Muscle of arm (tissue), 12 donors: ENCODE data around the gene NOXA1. TPM values are rescaled to one million over a fixed set of nuclear protein-coding genes. Genes with fewer than 3 reads are reported as not detected.

Experiments
- DNase-seq: peaks from one replicate; pipeline ENCODE4 v3.0.0-alpha.2; 2013
- polyA plus RNA-seq, 12 donors: library from polyadenylated mRNA; unstranded; fragments of 120-200 nt; gene quantifications; one replicate each; pipeline ENCODE4 v1.2.1, GENCODE V29; 2013; ENCODE audit not compliant: insufficient read length in 12 of 12

Gene NOXA1
- polyA plus RNA-seq, 12 donors: 1.4 to 3.1 (median 2.4) TPM; not detected in 2

GRCh38 chr9:137482094-137482781 is 59.0 kb downstream of the NOXA1 start:
- no peak for DNase-seq

Other genes with a start within 250 kb of the NOXA1 start
- 10 to 100 TPM in 11 of 12 donors, not detected in 1; 21.1 to 36.5 (median 30.4) TPM for gene ANAPC2, start 234.8 kb upstream of the NOXA1 start, polyA plus RNA-seq
- gene SSNA1, start 234.7 kb upstream of the NOXA1 start, polyA plus RNA-seq: 10 to 100 TPM in 11 of 12 donors, not detected in 1; 36.2 to 86.3 (median 45.8) TPM
- 10 to 100 TPM in 2 of 12 donors, 1 to 10 TPM in 9, not detected in 1; 4.2 to 10.4 (median 7.9) TPM for gene TPRN, start 222.7 kb upstream of the NOXA1 start, polyA plus RNA-seq
- 10 to 100 TPM in 11 of 12 donors, not detected in 1; 20.7 to 39.2 (median 31.1) TPM for gene TMEM203, start 217.7 kb upstream of the NOXA1 start, polyA plus RNA-seq
- 10 to 100 TPM in 2 of 12 donors, 1 to 10 TPM in 9, not detected in 1; 4.9 to 13.3 (median 6.9) TPM for gene NDOR1, start 217.7 kb upstream of the NOXA1 start, polyA plus RNA-seq
- gene RNF208, start 201.2 kb upstream of the NOXA1 start, polyA plus RNA-seq: 1 to 10 TPM in 10 of 12 donors, not detected in 2; 1.7 to 7.1 (median 2.3) TPM
- gene CYSRT1, start 198.2 kb upstream of the NOXA1 start, polyA plus RNA-seq: 1 to 10 TPM in 9 of 12 donors, under 1 TPM in 1, not detected in 2; 0.91 to 3.2 (median 2.1) TPM
- 1 to 10 TPM in 7 of 12 donors, under 1 TPM in 3, not detected in 2; 0.66 to 2.9 (median 1.3) TPM for gene RNF224, start 195.9 kb upstream of the NOXA1 start, polyA plus RNA-seq
- 1 to 10 TPM in 6 of 12 donors, under 1 TPM in 4, not detected in 2; 0.43 to 1.6 (median 1.0) TPM for gene SLC34A3, start 192.5 kb upstream of the NOXA1 start, polyA plus RNA-seq
- 100 to 1,000 TPM in 11 of 12 donors, not detected in 1; 121 to 306 (median 157) TPM for gene TUBB4B, start 182.1 kb upstream of the NOXA1 start, polyA plus RNA-seq
- gene STPG3, start 172.1 kb upstream of the NOXA1 start, polyA plus RNA-seq: under 1 TPM in 6 of 12 donors, not detected in 6; 0.24 to 0.54 (median 0.30) TPM
- gene NELFB, start 168.1 kb upstream of the NOXA1 start, polyA plus RNA-seq: 10 to 100 TPM in 11 of 12 donors, not detected in 1; 31.1 to 52.0 (median 39.2) TPM
- 10 to 100 TPM in 1 of 12 donors, 1 to 10 TPM in 10, not detected in 1; 3.5 to 14.8 (median 4.4) TPM for gene TOR4A, start 145.7 kb upstream of the NOXA1 start, polyA plus RNA-seq
- 10 to 100 TPM in 2 of 12 donors, 1 to 10 TPM in 9, not detected in 1; 2.6 to 28.7 (median 4.3) TPM for gene NRARP, start 121.1 kb upstream of the NOXA1 start, polyA plus RNA-seq
- 10 to 100 TPM in 8 of 12 donors, 1 to 10 TPM in 3, not detected in 1; 6.7 to 21.6 (median 11.6) TPM for gene EXD3, start 231 bp upstream of the NOXA1 start, polyA plus RNA-seq
- 1 to 10 TPM in 1 of 12 donors, under 1 TPM in 10, not detected in 1; 0.11 to 6.2 (median 0.34) TPM for gene ENTPD8, start 18.0 kb downstream of the NOXA1 start, polyA plus RNA-seq
- gene NSMF, start 35.9 kb downstream of the NOXA1 start, polyA plus RNA-seq: 10 to 100 TPM in 11 of 12 donors, not detected in 1; 13.4 to 40.8 (median 17.9) TPM
- gene PNPLA7, start 127.0 kb downstream of the NOXA1 start, polyA plus RNA-seq: 1 to 10 TPM in 11 of 12 donors, not detected in 1; 1.3 to 4.6 (median 2.9) TPM
- 10 to 100 TPM in 11 of 12 donors, not detected in 1; 15.2 to 30.8 (median 18.1) TPM for gene MRPL41, start 128.5 kb downstream of the NOXA1 start, polyA plus RNA-seq
- gene DPH7, start 155.5 kb downstream of the NOXA1 start, polyA plus RNA-seq: 10 to 100 TPM in 11 of 12 donors, not detected in 1; 19.6 to 38.7 (median 28.8) TPM
- gene ZMYND19, start 167.1 kb downstream of the NOXA1 start, polyA plus RNA-seq: 10 to 100 TPM in 11 of 12 donors, not detected in 1; 13.0 to 23.9 (median 17.6) TPM
- gene ARRDC1, start 182.3 kb downstream of the NOXA1 start, polyA plus RNA-seq: 10 to 100 TPM in 11 of 12 donors, not detected in 1; 18.7 to 71.0 (median 33.4) TPM
- gene EHMT1, start 195.6 kb downstream of the NOXA1 start, polyA plus RNA-seq: 10 to 100 TPM in 11 of 12 donors, not detected in 1; 36.6 to 71.7 (median 43.4) TPM